GOT3 (cell line): ENCODE measurements around the gene C13orf42.

Source experiments
- DNase-seq: peaks from one replicate; lab custom pipeline; 2025; ENCODE audit warnings: mixed read lengths; lab: John Stamatoyannopoulos, UW

Gene C13orf42

GRCh38 chr13:51033421-51034185 is 77.5 kb downstream of the C13orf42 start:
- no peak for DNase-seq

DNA sequence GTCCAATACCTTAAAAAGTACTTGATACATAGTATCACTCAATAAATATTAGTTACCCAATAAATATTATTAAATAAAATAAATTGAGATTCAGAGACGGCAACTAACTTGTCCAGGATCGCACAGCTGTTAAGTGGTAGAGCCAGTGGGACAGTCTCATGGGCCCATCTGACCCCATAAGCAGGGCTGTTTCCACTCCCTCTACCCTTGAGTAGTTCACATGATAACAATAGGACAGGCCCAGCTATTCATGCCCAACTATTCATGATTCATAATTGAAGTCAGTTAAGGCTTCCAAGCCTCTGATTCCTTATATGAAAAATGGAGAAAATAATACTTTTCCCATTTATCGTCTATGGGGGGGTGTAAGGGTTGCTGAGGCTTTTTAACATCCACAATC is 78.2 kb downstream of the C13orf42 start:
- no peak for DNase-seq
